Measurements from ENCODE around the gene IL17D.

DNA sequence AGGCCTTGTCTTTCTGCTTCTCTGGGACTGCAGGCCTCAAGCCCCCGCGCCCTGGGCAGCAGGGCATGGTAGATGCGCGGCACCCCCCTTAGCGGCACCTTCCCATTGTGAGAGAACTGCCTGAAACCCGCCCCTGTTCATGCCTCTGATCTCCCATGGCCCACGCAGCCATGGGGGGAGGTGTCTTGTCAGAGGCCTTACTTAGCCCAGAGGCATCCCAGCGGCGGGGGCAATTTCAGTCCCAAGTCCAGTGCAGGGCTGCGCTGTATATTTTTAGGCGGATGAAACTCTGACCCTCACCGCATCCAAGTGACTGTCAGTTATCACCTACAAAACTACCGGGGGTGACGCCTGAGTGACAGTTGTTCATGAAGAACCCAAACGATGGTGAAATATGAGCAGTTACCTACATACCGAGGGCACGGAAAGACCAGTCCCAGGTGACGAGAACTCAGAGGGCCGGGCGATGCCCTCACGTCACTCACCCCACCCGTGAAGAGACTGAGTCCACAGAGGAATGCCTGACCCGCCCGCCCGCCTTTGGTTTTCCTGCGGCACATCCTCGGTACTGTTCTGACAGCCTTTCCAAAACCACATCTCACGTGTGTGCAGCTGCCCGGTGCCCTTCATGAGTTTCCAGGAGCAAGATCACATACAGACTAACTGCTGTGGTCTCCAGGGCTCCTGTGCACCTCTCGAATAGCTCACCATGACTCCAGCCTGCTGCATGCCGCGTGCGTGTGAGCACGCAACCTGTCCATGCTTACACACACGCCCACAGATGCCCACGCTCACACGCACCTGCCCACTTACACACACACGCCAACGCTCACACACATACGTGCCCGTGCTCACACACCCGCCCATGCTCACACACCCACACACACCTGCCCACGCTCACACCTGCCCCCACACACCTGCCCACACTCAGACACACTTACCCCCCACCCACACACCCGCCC is 14.4 kb downstream of the IL17D start:
- TF ChIP-seq POLR2A (IDR thresholded peaks at IDR 0.05): no peak
- TF ChIP-seq, protein P1, sequence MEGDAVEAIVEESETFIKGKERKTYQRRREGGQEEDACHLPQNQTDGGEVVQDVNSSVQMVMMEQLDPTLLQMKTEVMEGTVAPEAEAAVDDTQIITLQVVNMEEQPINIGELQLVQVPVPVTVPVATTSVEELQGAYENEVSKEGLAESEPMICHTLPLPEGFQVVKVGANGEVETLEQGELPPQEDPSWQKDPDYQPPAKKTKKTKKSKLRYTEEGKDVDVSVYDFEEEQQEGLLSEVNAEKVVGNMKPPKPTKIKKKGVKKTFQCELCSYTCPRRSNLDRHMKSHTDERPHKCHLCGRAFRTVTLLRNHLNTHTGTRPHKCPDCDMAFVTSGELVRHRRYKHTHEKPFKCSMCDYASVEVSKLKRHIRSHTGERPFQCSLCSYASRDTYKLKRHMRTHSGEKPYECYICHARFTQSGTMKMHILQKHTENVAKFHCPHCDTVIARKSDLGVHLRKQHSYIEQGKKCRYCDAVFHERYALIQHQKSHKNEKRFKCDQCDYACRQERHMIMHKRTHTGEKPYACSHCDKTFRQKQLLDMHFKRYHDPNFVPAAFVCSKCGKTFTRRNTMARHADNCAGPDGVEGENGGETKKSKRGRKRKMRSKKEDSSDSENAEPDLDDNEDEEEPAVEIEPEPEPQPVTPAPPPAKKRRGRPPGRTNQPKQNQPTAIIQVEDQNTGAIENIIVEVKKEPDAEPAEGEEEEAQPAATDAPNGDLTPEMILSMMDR (IDR thresholded peaks at IDR 0.05): no peak

All from adrenal gland (tissue), 5 donors.